ENCODE data around the gene ACTL10.
"Not testable (repeated sequence)": the region's sequence is repeated elsewhere in the genome, so short reads cannot be mapped to it uniquely, and the experiment has no call there.

The ACTL10 gene

GRCh38 chr20:33697129-33697528, 30.4 kb downstream of the ACTL10 start:
- no peak for DNase-seq (ENCODE audit: low read depth)

DNA sequence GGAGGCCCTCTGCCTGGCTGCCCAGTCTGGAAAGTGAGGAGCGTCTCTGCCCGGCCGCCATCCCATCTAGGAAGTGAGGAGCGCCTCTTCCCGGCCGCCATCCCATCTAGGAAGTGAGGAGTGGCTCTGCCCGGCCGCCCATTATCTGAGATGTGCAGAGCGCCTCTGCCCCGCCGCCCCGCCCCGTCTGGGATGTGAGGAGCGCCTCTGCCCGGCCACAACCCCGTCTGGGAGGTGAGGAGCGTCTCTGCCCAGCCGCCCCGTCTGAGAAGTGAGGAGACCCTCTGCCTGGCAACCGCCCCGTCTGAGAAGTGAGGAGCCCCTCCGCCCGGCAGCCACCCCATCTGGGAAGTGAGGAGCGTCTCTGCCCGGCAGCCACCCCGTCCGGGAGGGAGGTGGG, 32.2 kb downstream of the ACTL10 start:
- not testable (repeated sequence) for DNase-seq (ENCODE audit: low read depth)

GRCh38 chr20:33700696-33701441, 34.1 kb downstream of the ACTL10 start:
- not testable (repeated sequence) for DNase-seq (ENCODE audit: low read depth)

- no peak for DNase-seq (ENCODE audit: low read depth)
Observed at GRCh38 chr20:33701629-33702450, 35.1 kb downstream of the ACTL10 start.

GRCh38 chr20:33702861-33703260, 36.1 kb downstream of the ACTL10 start:
- no peak for DNase-seq (ENCODE audit: low read depth)

- DNase-seq (ENCODE audit: low read depth) = no peak
Observed at GRCh38 chr20:33703498-33704137, 36.9 kb downstream of the ACTL10 start.

GRCh38 chr20:33704197-33704924, 37.6 kb downstream of the ACTL10 start:
- DNase-seq (ENCODE audit: low read depth) = no peak

- DNase-seq (ENCODE audit: low read depth) = no peak
Observed at GRCh38 chr20:33707668-33708067, 40.9 kb downstream of the ACTL10 start.

DNA sequence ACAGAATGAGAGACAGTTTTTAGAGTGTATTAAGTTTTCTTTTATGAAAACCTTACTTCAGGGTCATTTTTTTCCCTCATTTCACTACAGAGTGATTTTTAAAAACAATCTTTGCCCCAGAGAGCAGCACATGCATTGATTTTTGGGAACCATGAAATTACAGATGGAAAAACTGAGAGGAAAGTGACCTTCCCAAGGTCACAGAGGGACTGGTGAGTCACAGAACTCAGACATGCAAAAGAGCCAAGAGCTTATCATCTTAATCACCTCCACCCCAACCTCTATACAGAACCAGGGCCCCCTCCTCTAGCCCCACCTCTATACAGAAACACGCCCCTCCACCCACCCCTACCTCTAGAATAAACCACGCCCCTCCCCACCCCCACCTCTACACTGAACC, 42.7 kb downstream of the ACTL10 start:
- no peak for DNase-seq (ENCODE audit: low read depth)

- no peak for DNase-seq (ENCODE audit: low read depth)
Observed at GRCh38 chr20:33709905-33710541, 43.3 kb downstream of the ACTL10 start.

- no peak for DNase-seq (ENCODE audit: low read depth)
Observed at GRCh38 chr20:33710681-33711445, 44.1 kb downstream of the ACTL10 start.

- no peak for DNase-seq (ENCODE audit: low read depth)
Observed at GRCh38 chr20:33711446-33711738, 44.6 kb downstream of the ACTL10 start.

- no peak for DNase-seq (ENCODE audit: low read depth)
Observed at GRCh38 chr20:33713865-33714367, 47.2 kb downstream of the ACTL10 start.

GRCh38 chr20:33716498-33716897, 49.8 kb downstream of the ACTL10 start:
- DNase-seq (ENCODE audit: low read depth) = no peak

Data from stimulated activated CD8-positive, alpha-beta memory T cell treated with anti-CD3 and anti-CD28 coated beads, Interleukin-4, amount 100 ng/mL, for 24 hours (primary cell).